ENCODE measurements around the gene DCDC2B.

DNA sequence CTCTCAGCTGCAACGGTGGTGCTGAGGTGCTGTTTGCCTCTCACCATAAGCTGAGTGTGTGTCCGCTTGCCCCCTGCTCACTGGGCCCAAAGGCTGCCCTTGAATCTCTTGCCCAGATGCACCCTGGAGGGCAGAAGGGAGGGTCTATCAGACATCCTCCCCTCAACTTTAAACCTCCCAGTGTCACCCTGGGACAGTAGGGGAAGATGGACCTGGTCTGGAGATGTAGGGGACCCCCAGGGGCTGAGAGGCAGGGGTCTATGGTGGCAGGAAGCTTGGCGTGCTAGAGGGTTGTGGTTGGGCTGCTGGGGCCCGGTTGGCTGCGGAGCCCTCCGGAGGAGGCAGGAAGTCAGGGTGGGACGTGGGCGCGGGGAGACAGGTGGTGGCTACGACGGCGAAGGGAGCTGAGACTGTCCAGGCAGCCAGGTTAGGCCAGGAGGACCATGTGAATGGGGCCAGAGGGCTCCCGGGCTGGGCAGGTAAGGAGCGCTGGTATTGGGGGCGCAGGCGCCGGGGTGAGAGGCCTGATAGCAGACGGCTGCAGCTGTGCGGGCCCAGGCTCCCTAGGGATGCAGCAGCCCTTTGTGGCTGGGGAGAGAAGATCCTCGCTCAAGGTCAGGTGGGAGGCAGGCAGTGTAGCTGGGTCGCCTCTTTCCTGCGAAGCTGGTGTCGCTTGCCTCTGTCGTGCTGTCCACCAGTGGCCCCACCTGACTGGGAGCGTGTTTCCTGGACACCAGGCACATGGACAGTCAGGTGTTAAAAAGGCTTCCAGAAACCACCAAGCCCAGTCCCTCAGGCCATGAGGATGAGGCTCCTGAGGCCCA, 42.2 kb downstream of the DCDC2B start, which contains the start of gene LCK:
- no peak for TF ChIP-seq TAF1 (IDR thresholded peaks at IDR 0.05; ENCODE audit: low read depth)
- no peak for TF ChIP-seq NFIC (IDR thresholded peaks at IDR 0.05)
- TF ChIP-seq, protein P1, sequence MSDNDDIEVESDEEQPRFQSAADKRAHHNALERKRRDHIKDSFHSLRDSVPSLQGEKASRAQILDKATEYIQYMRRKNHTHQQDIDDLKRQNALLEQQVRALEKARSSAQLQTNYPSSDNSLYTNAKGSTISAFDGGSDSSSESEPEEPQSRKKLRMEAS (IDR thresholded peaks at IDR 0.05) = no peak
- no peak for TF ChIP-seq CREB1 (IDR thresholded peaks at IDR 0.05; ENCODE audit: low read depth)
- TF ChIP-seq EP300 (IDR thresholded peaks at IDR 0.05; ENCODE audit: borderline replicate concordance) = no peak
- no peak for TF ChIP-seq RAD21 (IDR thresholded peaks at IDR 0.05; ENCODE audit: low read depth)
- no peak for TF ChIP-seq YY1 (IDR thresholded peaks at IDR 0.05; ENCODE audit: low read depth)
- TF ChIP-seq USF1 (IDR thresholded peaks at IDR 0.05) = no peak
- TF ChIP-seq REST (IDR thresholded peaks at IDR 0.05; ENCODE audit: low read depth) = no peak
